ENCODE data around the gene NAV2. TPM values are rescaled to one million over a fixed set of nuclear protein-coding genes. Genes with fewer than 3 reads are reported as not detected.

Gene NAV2
- total RNA-seq, 1 experiment from 2014 or later, result 46.3 TPM

- H3K36me3 Mint-ChIP-seq (ENCODE audit: insufficient read depth in 1 of 3, low read depth in 3 of 3), result no peaks in the 10 kb centered on the region; a peak in 2 of 7 replicates
- TF ChIP-seq CTCF (conservative IDR thresholded peaks at IDR 0.05), result no peak
Measured at GRCh38 chr11:20021771-20022362, 309.2 kb downstream of the NAV2 start.

More at GRCh38 chr11:20021771-20022362, 309.2 kb downstream of the NAV2 start:
- no peaks in the 10 kb centered on the region for H4K20me1 ChIP-seq (ENCODE audit: control insufficient read depth, insufficient read depth, insufficient read length)
- no peak overlapping the region for H4K8ac ChIP-seq (replicated peaks; ENCODE audit: insufficient read length, low read depth, low read length)
- H2AK5ac ChIP-seq (ENCODE audit: insufficient read length, low read length), result no peak overlapping the region
- no peak overlapping the region for H2BK5ac ChIP-seq (ENCODE audit: insufficient read length, low read length)
- no peak overlapping the region for H2BK15ac ChIP-seq (ENCODE audit: low read depth, low read length)
- no peak overlapping the region for H3K27ac ChIP-seq (ENCODE audit: insufficient read length, low read depth, low read length)
- no peak overlapping the region for H2BK12ac ChIP-seq (ENCODE audit: insufficient read length, low read depth, low read length)
- peaks cover 42% of the 10 kb centered on the region for H3K4me1 ChIP-seq (ENCODE audit: insufficient read depth, low read length)
- H3K4ac ChIP-seq (ENCODE audit: low read depth, low read length), result no peak overlapping the region
- peak overlapping the region; percentile 75 to 89 for H3K4me3 Mint-ChIP-seq
- no CpG with 5 or more reads among the region's 4 CpGs for WGBS (ENCODE audit: extremely low coverage, insufficient read length, low lambda C conversion rate)
- peaks cover 11% of the 10 kb centered on the region for H3K23me2 ChIP-seq (ENCODE audit: insufficient read length, low read depth, low read length, poor library complexity, severe bottlenecking)
- no peak overlapping the region for H3T11ph ChIP-seq (ENCODE audit: low read length)
- H3K4me1 Mint-ChIP-seq, result peaks cover 42 to 46% of the 10 kb centered on the region in 2 experiments
- no peaks in the 10 kb centered on the region for H3K27me3 ChIP-seq (ENCODE audit: insufficient read depth, low read length)
- no peak overlapping the region for H3K14ac ChIP-seq (ENCODE audit: insufficient read depth, low read length)
- no peak overlapping the region for H4K5ac ChIP-seq (ENCODE audit: insufficient read length, low read depth, low read length)
- H3K27me3 Mint-ChIP-seq (ENCODE audit: low read depth), result peaks cover 12% of the 10 kb centered on the region
- H3K9me3 ChIP-seq (ENCODE audit: control insufficient read depth, low read depth, low read length), result no peaks in the 10 kb centered on the region
- no peak overlapping the region for H3K56ac ChIP-seq (ENCODE audit: insufficient read length, low read depth, low read length)
- peaks cover 8% of the 10 kb centered on the region; the same call in 1 of the 2 replicates for H3K79me2 ChIP-seq (ENCODE audit: insufficient read depth, low read length)
- H2BK20ac ChIP-seq (ENCODE audit: low read depth, low read length, poor library complexity, severe bottlenecking), result no peak overlapping the region
- peak overlapping the region; percentile 72 for H3K4me2 ChIP-seq (ENCODE audit: insufficient read depth, insufficient read length, low read length)
- DNase-seq, result peak; percentile 38
- H3K79me1 ChIP-seq (ENCODE audit: insufficient read depth, low read depth, low read length, poor library complexity, severe bottlenecking), result peaks cover 3% of the 10 kb centered on the region
- no peak overlapping the region for H2AFZ ChIP-seq (ENCODE audit: low read length)
- no peak overlapping the region for H2BK120ac ChIP-seq (ENCODE audit: low read depth, low read length, poor library complexity, severe bottlenecking)
- no peaks in the 10 kb centered on the region; a peak in 1 of 5 replicates for H3K9me3 Mint-ChIP-seq
- H3K9ac ChIP-seq (ENCODE audit: extremely low read depth, insufficient read length, low read length), result no peak overlapping the region
- H3K27ac Mint-ChIP-seq, result peak overlapping the region; percentile 60 to 97 (median 96)
- H3K23ac ChIP-seq (ENCODE audit: insufficient read length, low read depth, low read length), result no peak overlapping the region
- no peak overlapping the region for H4K91ac ChIP-seq (ENCODE audit: insufficient read length, low read depth, low read length)
- no peak overlapping the region for H3K18ac ChIP-seq (ENCODE audit: insufficient read length, low read depth, low read length)
